Heart left ventricle (tissue), 13 donors: Measurements from ENCODE around the gene GTSE1.

ENCODE experiments used
- CTCF ChIP-seq, 12 donors: fragments of 200-600 bp; sonication (generic) in 4 of 12; IDR thresholded peaks; one replicate each; pipeline versions ENCODE4 v1.5.0 to v1.8.0; 2018 to 2022; ENCODE audit warnings: antibody characterized with exemption in 12 of 12, mild to moderate bottlenecking in 5 of 12
- POLR2A ChIP-seq, 2 donors: fragments of 450-650 bp; IDR thresholded peaks; one replicate each; pipeline ENCODE4 v1.6.1; 2017; ENCODE audit warnings: antibody characterized with exemption in 2 of 2, mild to moderate bottlenecking in 2 of 2, moderate library complexity in 2 of 2
- donor health status: ischemic (EF 13 %, LVEDD 7.1; RV severe dilation, severe dysfunction).
- donor health status: DM: no; HTN: yes; CAD: no.
- donor health status: DM: no; HTN: no; CAD: no.
- donor health status: ischemic (EF 25% LVEDD 6.9; RV normal size, moderate dysfunction).
- donor health status: ischemic (EF 25% LVEDD 5.7; RV mildly dilated, moderate dysfunction).
- donor health status: ischemic (EF 35%, LVEDD 5.7; RV mildly dilated, moderate dysfunction).
- donor health status: nonischemic (EF 11% LVEDD 7.7; RV severe dilation, severe dysfunction).
- donor health status: DM: yes; HTN: yes; CAD: no.
- donor health status: PGD.
- donor health status: ischemic (EF 29% LVEDD 5.4; RV normal size, mild dysfunction).
- donor health status: nonischemic (EF 23%, LVEDD 6.1; RV moderate dilation, normal function).

- no peak for TF ChIP-seq CTCF (IDR thresholded peaks at IDR 0.05)
- no peak for TF ChIP-seq POLR2A (IDR thresholded peaks at IDR 0.05)
Observed at GRCh38 chr22:46280999-46281623, 15.6 kb upstream of the GTSE1 start.
